Iris pigment epithelial cell (primary cell): ENCODE data around the gene CRELD2.
A peak's percentile ranks its signal among the peaks of the same experiment; 100 is the strongest.
"Not testable (repeated sequence)": the region's sequence is repeated elsewhere in the genome, so short reads cannot be mapped to it uniquely, and the experiment has no call there.

ENCODE experiments used
- DNase-seq: peaks from one replicate; pipeline ENCODE4 v3.0.0-alpha.2; 2011; ENCODE audit warnings: low read depth

Gene CRELD2

GRCh38 chr22:49930596-49931412 lies 12.4 kb downstream of the CRELD2 start:
- DNase-seq: no peak

GRCh38 chr22:49933236-49934159 lies 15.1 kb downstream of the CRELD2 start:
- no peak for DNase-seq

- DNase-seq: peak; percentile 37
Observed at GRCh38 chr22:49934160-49934890, 15.9 kb downstream of the CRELD2 start.

DNA sequence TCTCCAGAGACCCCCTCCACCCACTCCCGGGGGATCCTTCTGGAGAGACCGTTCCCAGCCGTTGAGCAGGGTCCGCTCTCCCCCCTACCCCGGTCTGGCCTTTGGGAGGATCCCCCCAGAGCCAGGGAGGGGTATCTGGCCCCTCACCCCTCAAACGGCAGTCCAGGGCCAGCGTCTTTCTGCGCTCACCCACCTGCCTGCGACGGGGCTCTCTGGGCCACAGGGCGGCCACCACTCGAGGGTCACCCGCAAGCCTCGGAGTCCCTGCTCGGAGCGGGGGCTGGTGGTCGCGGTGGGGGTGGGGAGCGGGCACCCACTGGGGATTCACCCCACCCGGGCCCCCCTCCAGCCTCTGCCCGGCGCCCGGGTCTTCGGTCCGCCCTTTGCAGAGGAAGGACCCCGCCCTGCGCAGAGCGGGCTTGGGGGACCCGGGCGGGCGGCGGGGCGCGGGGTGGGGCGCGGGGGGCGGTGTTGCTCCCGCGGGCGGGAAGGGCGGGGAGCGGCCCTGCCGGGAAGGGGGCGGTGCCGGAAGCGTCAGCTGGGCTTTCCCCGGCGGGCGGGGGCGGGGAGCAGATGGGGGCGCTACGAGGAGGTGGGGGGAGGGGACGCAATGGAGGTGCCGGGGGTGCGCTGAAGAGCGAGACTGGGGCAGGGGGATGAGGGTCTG lies 16.6 kb downstream of the CRELD2 start:
- DNase-seq: peak; percentile 60

DNA sequence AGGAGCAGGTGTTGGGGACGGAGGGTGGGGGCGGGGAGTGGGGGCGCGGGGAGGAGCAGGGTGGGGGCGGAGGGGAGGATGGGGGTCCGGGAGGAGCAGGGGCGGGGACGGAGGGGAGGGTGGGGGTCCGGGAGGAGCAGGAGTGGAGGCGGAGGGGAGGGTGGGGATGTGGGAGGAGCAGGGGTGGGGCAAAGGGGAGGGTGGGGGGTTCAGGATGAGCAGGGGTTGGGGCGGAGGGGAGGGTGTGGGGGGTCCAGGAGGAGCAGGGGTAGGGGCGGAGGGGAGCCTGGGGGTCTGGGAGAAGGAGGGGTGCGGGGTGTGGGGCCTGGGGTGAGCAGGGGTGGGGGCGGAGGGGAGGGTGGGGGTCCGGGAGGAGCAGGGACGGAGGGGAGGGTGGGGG lies 17.1 kb downstream of the CRELD2 start:
- DNase-seq: peak; percentile 57

DNA sequence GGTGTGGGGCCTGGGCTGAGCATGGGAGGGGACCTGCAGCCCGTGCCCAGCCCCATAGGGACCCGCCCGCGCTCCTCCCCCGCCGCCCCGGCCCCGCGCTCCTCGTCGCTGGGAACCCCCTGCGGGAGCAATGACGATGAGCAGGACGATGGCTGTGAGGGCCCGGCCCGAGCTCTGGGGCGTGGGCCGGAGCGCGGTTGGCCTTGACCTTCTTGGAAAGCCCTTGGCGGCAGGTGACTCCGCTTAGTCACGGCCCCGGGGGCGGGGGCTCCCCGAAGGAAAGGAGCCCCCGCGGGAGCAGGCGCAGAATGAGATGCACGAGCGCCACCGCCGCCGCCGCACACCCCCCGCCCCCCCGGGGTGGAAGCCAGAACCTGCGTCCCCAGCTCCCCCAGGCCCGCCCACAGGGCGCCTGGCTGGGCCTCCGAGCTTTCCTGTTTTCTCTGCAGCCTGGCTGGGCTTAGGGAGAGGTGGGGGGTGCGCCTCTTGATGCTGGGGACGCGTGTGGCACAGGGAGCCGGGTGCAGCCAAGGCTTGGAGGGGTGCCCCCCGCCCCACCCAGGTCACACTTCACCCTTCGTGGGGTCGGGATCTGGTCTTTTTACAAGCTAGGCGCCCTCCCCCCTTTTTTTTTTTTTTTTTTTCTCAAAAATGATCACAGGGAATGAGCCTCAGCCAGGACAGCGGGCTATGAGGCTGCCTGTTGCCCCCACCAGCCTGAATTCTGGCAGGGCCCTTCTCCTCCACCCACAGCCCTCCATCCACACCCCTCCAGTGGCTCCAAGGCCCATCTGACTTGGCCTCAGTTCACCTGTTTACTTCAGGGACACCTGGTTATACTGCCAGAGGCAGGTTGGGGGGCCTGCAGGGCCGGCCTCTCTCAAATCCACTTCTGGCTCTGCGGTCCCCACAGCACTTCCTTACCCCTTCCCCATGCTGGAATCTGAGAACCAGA lies 17.9 kb downstream of the CRELD2 start:
- peak; percentile 88 for DNase-seq

DNA sequence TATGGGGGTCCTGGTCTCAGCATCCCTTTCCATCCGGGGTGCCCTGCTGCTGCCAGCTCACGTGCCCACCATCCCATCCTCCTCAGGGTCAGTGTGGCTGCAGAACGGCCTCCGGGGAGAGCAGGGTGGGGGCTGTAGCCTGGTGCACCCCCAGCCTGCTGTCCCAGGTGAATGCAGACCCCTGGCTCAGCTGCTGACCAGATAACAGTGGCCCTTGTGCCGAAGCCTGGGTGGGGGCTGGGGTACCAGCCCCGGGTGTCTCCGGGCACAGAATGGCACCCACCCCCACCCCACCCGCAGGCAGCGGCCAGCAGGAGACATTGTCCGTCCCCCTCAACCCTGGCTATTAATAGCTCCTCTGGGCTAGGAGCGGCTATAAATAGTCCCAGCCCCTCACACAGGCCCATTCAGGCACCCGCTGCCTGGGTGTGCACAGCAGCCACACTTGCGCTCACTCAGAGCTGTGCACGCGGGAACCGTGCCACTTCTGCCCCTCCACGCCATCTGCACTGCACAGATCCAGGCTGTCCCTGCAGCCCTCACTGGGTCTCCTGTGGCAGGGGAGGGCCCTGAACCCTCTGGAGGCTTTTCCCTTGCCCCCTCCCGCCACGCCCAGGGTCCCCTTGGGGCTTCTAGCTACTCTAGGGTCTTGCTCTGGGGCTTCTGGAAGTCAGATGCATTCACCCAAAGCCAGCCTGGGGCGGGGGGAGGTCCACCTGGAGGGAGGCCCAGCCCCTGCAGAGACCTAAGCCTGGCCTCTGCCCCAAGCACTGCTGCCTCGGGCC lies 18.7 kb downstream of the CRELD2 start:
- DNase-seq: no peak

GRCh38 chr22:49937758-49938564 lies 19.5 kb downstream of the CRELD2 start:
- DNase-seq: no peak

GRCh38 chr22:49938565-49939136 lies 20.2 kb downstream of the CRELD2 start:
- DNase-seq: no peak

DNA sequence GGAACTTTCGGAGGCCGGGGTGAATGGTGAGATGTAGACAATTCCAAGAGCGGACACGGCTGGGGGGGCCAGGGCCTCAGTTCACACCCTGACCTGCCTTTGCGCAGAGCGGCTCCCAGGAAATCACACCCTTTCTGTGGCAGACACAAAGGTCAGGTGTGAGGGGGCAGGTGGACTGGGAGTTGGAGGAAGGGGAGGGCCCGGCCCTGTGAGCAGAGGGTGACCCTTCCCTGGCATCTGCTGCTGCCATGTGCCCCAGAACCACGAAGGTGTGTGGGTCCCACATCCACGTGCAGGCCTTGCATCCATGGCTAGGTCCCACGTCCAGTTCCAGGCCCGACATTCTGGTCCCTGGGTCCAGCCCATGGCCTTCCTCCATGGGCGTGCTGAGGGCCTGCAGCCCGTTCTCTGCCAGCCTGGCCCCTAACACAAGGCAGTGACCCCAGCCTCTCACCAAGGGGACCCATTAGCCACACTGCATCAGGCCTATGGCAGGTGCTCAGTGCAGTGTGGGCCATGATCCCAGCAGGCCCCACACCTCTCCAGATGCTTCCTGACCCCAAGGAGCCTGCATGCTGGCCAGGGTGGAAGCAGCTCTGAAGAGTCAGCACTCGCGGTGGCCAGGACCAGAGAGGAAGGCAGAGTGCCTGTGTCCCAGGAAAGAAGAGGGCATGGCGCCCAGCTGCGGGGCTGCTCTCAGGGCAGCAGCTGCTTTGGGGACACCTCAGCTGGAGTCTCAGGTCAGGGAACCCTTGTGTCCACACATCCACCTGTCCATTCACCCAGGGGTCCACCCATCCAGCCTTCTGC lies 23.3 kb downstream of the CRELD2 start:
- no peak for DNase-seq

GRCh38 chr22:49942565-49943404 lies 24.4 kb downstream of the CRELD2 start:
- DNase-seq: no peak

DNA sequence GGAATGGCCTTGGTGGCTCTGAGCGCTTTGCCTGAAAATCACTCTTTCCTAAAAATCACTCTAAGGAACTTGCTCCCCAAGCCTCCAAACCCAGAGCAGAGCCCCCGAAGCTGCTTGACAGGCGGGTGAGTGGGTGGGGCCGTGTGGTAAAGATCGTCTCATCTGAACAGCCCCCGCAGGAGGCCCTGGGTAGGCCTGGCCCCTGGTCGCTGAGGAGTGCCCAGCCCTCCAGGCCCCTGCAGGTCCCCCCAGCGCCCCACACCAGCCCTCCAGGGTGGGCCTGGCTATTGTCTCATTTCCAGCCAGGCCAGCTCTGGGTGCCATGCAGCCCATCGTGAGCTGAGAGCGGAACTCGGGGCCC lies 25.0 kb downstream of the CRELD2 start:
- no peak for DNase-seq

DNA sequence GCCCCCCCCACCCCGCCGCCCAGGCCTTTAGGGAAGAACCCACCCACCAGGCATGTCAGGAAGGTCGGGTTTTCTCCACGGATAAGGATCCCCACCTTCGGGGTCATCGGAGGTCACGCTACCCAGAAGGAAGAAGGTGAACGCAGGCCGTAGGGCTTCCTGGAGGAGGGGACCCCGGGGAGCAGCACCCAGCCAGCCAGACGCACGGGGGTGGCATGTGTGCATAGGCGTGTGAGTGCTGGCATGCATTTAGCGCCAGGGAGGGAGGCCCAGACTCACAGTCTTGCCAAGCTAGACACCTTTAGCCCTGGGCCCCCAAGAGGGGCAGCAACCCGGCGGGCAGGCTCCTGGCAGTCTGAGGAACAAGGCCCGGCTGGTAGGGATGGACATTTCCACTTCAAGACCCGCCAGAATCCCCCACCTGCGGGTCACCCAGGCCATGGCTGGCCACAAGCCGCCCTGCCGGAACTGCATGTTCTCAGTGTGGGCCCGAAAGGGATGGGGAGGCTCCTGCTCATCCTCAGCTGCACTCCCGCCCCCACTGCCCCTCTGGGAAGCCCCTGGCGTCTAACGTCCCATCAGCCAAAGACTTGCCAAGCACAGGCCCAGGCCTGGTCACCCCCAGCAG lies 25.5 kb downstream of the CRELD2 start:
- DNase-seq: no peak

DNA sequence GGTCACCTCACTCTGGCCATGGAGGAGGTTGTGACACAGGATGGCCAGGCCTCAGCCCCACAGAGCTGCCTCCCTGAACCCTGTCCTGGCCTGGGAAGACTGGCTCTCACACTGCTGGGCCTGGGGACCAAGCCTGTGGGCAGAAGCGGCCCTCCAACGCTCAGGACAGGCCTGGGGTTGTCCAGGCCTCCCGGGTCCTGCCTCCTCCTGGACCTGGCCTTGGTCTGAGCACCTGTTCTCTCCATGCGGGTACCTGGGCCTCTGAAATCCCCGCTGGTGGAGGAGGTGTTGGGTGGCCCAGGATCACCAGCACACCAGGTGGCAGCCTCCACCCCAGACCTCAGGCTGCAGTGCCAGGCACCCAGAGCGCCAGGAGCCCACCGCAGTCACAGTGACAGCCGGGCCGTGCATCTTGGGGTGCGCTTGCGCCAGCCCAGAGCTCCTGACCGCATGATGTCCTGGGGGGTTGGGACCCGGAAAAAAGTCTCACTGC lies 26.0 kb downstream of the CRELD2 start:
- no peak for DNase-seq

- DNase-seq: not testable (repeated sequence)
Observed at GRCh38 chr22:49945042-49945794, 26.8 kb downstream of the CRELD2 start.
